Spleen (tissue), 11 donors: Measurements from ENCODE around the gene USP16. TPM values are rescaled to one million over a fixed set of nuclear protein-coding genes. Genes with fewer than 3 reads are reported as not detected.

ENCODE experiments used
- DNase-seq: peaks from one replicate; pipeline ENCODE4 v3.0.0-alpha.2; 2020
- H3K27ac ChIP-seq, 8 donors: fragments of 200-600 bp; sonication (generic) in 7 of 8; 1 replicate in 4 of 8; 2 replicates in 4 of 8; pipeline versions ENCODE4 v1.5.0 to v1.8.0; 2016 to 2021; ENCODE audit warnings: inconsistent platforms in 4 of 8, mild to moderate bottlenecking in 4 of 8, moderate library complexity in 1 of 8
- H3K27me3 ChIP-seq, 7 donors: fragments of 200-600 bp; sonication (generic) in 6 of 7; replicated peaks in 1 of 7; 1 replicate in 4 of 7; 2 replicates in 3 of 7; pipeline versions ENCODE4 v1.5.0 to v1.8.0; 2016 to 2021; ENCODE audit warnings: inconsistent platforms in 3 of 7, mild to moderate bottlenecking in 1 of 7
- H3K36me3 ChIP-seq, 6 donors: fragments of 200-600 bp; sonication (generic) in 5 of 6; 1 replicate in 4 of 6; 2 replicates in 2 of 6; pipeline versions ENCODE4 v1.5.0 to v1.8.0; 2016 to 2021; ENCODE audit warnings: inconsistent platforms in 2 of 6
- H3K4me1 ChIP-seq, 6 donors: fragments of 200-600 bp; sonication (generic) in 5 of 6; 1 replicate in 3 of 6; 2 replicates in 3 of 6; pipeline versions ENCODE4 v1.5.0 to v1.8.0; 2016 to 2021; ENCODE audit warnings: inconsistent platforms in 3 of 6
- H3K4me3 ChIP-seq, 8 donors: fragments of 200-600 bp; sonication (generic) in 7 of 8; 1 replicate in 4 of 8; 2 replicates in 4 of 8; pipeline versions ENCODE4 v1.5.0 to v1.8.0; 2016 to 2021; ENCODE audit warnings: inconsistent platforms in 4 of 8, mild to moderate bottlenecking in 4 of 8, moderate library complexity in 2 of 8
- H3K9me3 ChIP-seq, 8 donors: fragments of 200-600 bp; sonication (generic) in 7 of 8; 1 replicate in 4 of 8; 2 replicates in 4 of 8; pipeline versions ENCODE4 v1.5.0 to v1.8.0; 2016 to 2021; ENCODE audit warnings: inconsistent platforms in 4 of 8
- POLR2A ChIP-seq, 3 donors: fragments of 450-650 bp; IDR thresholded peaks; one replicate each; pipeline ENCODE4 v1.5.1; 2017; ENCODE audit warnings: antibody characterized with exemption in 3 of 3, mild to moderate bottlenecking in 1 of 3
- POLR2AphosphoS5 ChIP-seq, 3 donors: sonication (generic); formaldehyde crosslinking; IDR thresholded peaks; one replicate each; pipeline ENCODE4 v1.5.1; 2017; ENCODE audit warnings: antibody characterized with exemption in 3 of 3
- WGBS, 5 donors: extraction: QIAGEN DNeasy Blood & Tissue Kit in 3 of 5; methylation state at CpG; one replicate each; pipeline versions ENCODE4 v1.1.5 to v1.1.7; 2013 to 2018; 5-methylcytosine and 5-hydroxymethylcytosine counted together
- intact Hi-C: fragments of 100-400 bp; cut with DNase I; formaldehyde crosslinking; loops from one replicate; pipeline ENCODE4 v1.15.0; 2023; ENCODE audit warnings: low total_unique reads
- polyA plus RNA-seq, 3 donors: library from polyadenylated mRNA; stranded (reverse); fragments of 200-250 nt; gene quantifications; one replicate each; pipeline ENCODE4 v1.2.1, GENCODE V29; 2013
- total RNA-seq, 7 donors: library from RNA; depleted of rRNA in 3 of 7; stranded (reverse); fragments of >200 nt in 3 of 7; fragmentation: NEBNext Ultra II Directional in 4 of 7; extraction: Animal tissue kit (Norgen Biotek cat#: 25700) in 4 of 7; gene quantifications; one replicate each; pipeline versions ENCODE4 v1.1.0 to v1.2.1, GENCODE V29; 2016 to 2021
- TF ChIP-seq, protein P1 (sequence below), 11 experiments: fragments of 200-600 bp in 7 of 11; fragments of 450-650 bp in 4 of 11; sonication (generic) in 4 of 11; IDR thresholded peaks in 8 of 11; conservative IDR thresholded peaks in 3 of 11; 1 replicate in 7 of 11; 2 replicates in 4 of 11; pipeline versions ENCODE4 v1.4.0 to v1.8.0; 2016 to 2021; ENCODE audit warnings: antibody characterized with exemption in 11 of 11, inconsistent platforms in 4 of 11, mild to moderate bottlenecking in 1 of 11
- donor health status: healthy with polysubstance abuse.
- donor health status: DM: no; HTN: no; CAD: no; lungs with moderate emphysema.
- donor health status: DM: no; HTN: no; CAD: no.
- donor health status: Bipolar disorder and iron deficiency.
- donor health status: healthy.
- donor health status: DM: no; HTN: no; CAD: no.
- donor health status: DM: yes; HTN: yes; CAD: no.

Gene USP16
- total and polyA plus RNA-seq, 10 donors = 17.2 to 40.9 (median 35.8) TPM

DNA sequence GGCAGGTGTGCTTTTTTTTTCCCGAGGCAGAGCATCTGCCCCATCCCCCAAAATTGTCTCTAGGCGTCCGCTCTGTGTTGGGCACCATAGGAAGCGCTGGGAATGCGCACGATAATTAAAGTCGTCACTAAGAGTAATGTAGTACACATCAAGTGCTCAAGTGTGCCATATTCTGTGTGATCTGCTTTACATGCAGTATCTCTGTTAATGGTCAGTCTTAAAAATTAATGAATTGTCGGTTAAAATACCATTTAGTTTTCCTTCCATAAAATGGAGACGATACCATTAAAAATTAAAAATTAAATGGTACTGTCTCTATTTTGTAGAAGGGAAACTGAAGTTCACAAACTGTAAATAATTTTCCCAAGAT lies 49.5 kb downstream of the USP16 start:
- 12 to 18% (median 14%) methylated on average over 9 of the region's 9 CpGs for WGBS, 5 donors
- peak overlapping the region; percentile 86 to 94 (median 92) for H3K27ac ChIP-seq
- H3K36me3 ChIP-seq = peaks cover 0 to 18% (median 8%) of the 10 kb centered on the region in 6 donors
- no peaks in the 10 kb centered on the region for H3K9me3 ChIP-seq
- intact Hi-C loops = loop anchor here (10.0 kb wide), 1 partner anchor 79 kb away; the partner anchor contains the start of gene LTN1
- DNase-seq = no peak
- peaks cover 22 to 74% (median 51%) of the 10 kb centered on the region in 6 donors for H3K4me1 ChIP-seq
- no peaks in the 10 kb centered on the region for H3K27me3 ChIP-seq
- peak overlapping the region; percentile 75 to 95 (median 90) for H3K4me3 ChIP-seq
- TF ChIP-seq, protein P1, sequence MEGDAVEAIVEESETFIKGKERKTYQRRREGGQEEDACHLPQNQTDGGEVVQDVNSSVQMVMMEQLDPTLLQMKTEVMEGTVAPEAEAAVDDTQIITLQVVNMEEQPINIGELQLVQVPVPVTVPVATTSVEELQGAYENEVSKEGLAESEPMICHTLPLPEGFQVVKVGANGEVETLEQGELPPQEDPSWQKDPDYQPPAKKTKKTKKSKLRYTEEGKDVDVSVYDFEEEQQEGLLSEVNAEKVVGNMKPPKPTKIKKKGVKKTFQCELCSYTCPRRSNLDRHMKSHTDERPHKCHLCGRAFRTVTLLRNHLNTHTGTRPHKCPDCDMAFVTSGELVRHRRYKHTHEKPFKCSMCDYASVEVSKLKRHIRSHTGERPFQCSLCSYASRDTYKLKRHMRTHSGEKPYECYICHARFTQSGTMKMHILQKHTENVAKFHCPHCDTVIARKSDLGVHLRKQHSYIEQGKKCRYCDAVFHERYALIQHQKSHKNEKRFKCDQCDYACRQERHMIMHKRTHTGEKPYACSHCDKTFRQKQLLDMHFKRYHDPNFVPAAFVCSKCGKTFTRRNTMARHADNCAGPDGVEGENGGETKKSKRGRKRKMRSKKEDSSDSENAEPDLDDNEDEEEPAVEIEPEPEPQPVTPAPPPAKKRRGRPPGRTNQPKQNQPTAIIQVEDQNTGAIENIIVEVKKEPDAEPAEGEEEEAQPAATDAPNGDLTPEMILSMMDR (IDR thresholded peaks at IDR 0.05 in 8 of 11, conservative IDR thresholded peaks at IDR 0.05 in 3 of 11) = no peak
- TF ChIP-seq POLR2AphosphoS5 (IDR thresholded peaks at IDR 0.05) = no peak

DNA sequence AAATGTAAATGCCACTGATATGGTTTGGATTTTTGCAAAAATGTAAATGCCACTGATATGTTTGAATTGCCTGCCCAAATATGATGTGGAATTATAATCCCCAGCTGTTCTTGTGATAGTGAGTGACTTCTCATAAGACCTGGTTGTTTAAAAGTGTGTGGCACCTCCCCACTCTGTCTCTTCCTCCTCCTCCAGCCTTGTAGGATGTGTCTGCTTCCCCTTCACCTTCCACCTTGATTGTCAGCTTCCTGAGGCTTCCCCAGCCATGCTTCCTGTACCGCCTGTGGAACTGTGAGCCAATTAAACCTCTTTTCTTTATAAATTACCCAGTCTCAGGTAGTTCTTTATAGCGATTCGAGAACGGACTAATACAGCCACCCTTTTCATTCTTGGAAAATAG lies 50.3 kb downstream of the USP16 start:
- peak overlapping the region in 3 of 8 donors; percentile 89 to 92 (median 90) for H3K27ac ChIP-seq
- H3K4me3 ChIP-seq = no peak overlapping the region
- WGBS, 5 donors = 82 to 89% (median 86%) methylated on average over 4 of the region's 4 CpGs
- intact Hi-C loops = loop anchor here (10.0 kb wide), 1 partner anchor 80 kb away; the partner anchor contains the start of gene LTN1
- DNase-seq = no peak
- no peaks in the 10 kb centered on the region for H3K27me3 ChIP-seq
- peaks cover 0 to 10% (median 1%) of the 10 kb centered on the region in 6 donors for H3K36me3 ChIP-seq
- H3K9me3 ChIP-seq = no peaks in the 10 kb centered on the region
- TF ChIP-seq, protein P1 (IDR thresholded peaks at IDR 0.05 in 8 of 11, conservative IDR thresholded peaks at IDR 0.05 in 3 of 11) = no peak
- TF ChIP-seq POLR2A (IDR thresholded peaks at IDR 0.05) (no peak), POLR2AphosphoS5 (IDR thresholded peaks at IDR 0.05) (no peak)
- H3K4me1 ChIP-seq = peaks cover 27 to 74% (median 58%) of the 10 kb centered on the region in 6 donors

DNA sequence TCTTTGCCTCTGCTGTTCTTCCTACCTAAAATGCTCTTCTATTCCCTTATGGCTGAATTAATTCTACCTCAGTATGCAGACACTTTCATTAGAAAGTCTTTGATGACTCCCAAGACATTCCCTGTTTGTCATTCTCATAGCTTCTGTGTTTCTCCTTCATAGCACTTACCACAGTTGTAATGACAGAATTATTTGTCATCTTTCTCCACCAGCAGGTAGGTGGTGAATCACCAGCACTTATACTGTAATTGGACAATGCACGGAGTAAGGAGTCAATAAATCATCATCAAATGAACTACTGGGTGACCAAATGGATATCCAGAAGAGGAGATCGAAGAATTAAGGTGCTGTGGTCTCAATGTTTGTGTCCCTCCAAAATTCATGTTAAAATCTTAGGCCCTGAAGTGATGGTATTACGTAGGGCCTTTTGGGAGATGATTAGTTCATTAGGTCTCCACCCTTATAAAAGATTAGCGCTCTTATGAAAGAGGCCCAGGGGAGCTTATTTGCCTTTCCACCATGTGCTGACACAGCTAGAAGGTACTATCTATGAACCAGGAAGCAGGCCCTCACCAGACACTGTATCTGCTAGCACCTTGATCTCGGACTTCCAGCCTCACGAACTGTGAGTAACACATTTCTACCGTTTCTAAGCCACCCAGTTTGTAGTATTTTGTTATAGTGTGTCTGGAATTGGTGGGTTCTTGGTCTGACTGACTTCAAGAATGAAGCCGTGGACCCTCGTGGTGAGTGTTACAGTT lies 51.4 kb downstream of the USP16 start:
- TF ChIP-seq, protein P1 (IDR thresholded peaks at IDR 0.05 in 8 of 11, conservative IDR thresholded peaks at IDR 0.05 in 3 of 11) = no peak
- no peak for TF ChIP-seq POLR2A (IDR thresholded peaks at IDR 0.05)
- no peak for TF ChIP-seq POLR2AphosphoS5 (IDR thresholded peaks at IDR 0.05)
- H3K9me3 ChIP-seq = no peaks in the 10 kb centered on the region
- peaks cover 25 to 74% (median 57%) of the 10 kb centered on the region in 6 donors for H3K4me1 ChIP-seq
- WGBS, 5 donors = 86 to 89% (median 87%) methylated on average over 9 of the region's 9 CpGs
- H3K27me3 ChIP-seq = no peaks in the 10 kb centered on the region
- intact Hi-C loops = loop anchor here (10.0 kb wide), 1 partner anchor 81 kb away; the partner anchor contains the start of gene LTN1
- peak overlapping the region in 7 of 8 donors; percentile 89 to 97 (median 92) for H3K27ac ChIP-seq
- no peak for DNase-seq
- H3K4me3 ChIP-seq = peak overlapping the region in 1 of 8 donors; percentile 71
- no peaks in the 10 kb centered on the region for H3K36me3 ChIP-seq
